ENCODE measurements around the gene PHAX.

GRCh38 chr5:126648471-126648870, 47.7 kb downstream of the PHAX start:
- no peak for TF ChIP-seq CTCF (IDR thresholded peaks at IDR 0.05)
- TF ChIP-seq POLR2AphosphoS5 (IDR thresholded peaks at IDR 0.05) = no peak

Data from gastroesophageal sphincter (tissue), 3 donors.